K562 (cell line): Measurements from ENCODE around the gene ACADM. TPM values are rescaled to one million over a fixed set of nuclear protein-coding genes. Genes with fewer than 3 reads are reported as not detected.
A peak's percentile ranks its signal among the peaks of the same experiment; 100 is the strongest.
"Not testable (repeated sequence)": the region's sequence is repeated elsewhere in the genome, so short reads cannot be mapped to it uniquely, and the experiment has no call there.

Experiments used
- ATAC-seq: fragments of 200-7000 bp; cut with Tn5 transposase; 3 replicates; pipeline ENCODE4 v1.9.1; 2020; ENCODE audit warnings: moderate library complexity
- BruUV-seq: library from RNA; stranded (reverse); fragments of 400-500 nt; replicated peaks from 2 replicates; lab custom pipeline; 2021; lab: Mats Ljungman, UMichigan
- CTCF ChIA-PET: fragments of 300-600 bp; formaldehyde crosslinking; extraction: SDS; loops from one replicate; lab custom pipeline; 2021; ENCODE audit warnings: low intra/inter-chr PET ratio; lab: Yijun Ruan, JAX
- POLR2A ChIA-PET: fragments of 300-600, 350-650 bp; sonication (Branson Sonifier 250); formaldehyde crosslinking; extraction: SDS; loops from one replicate; lab custom pipeline; 2021; ENCODE audit warnings: antibody characterized with exemption, inconsistent platforms; lab: Yijun Ruan, JAX
- DNase-seq, 4 experiments: peaks; one replicate each; pipeline versions ENCODE4 v3.0.0 to v3.0.0-alpha.2; 2011 to 2018; ENCODE audit warnings: low spot score in 3 of 4, mixed read lengths in 3 of 4; ENCODE audit errors: extremely low read depth in 1 of 4
- FAIRE-seq: peaks from 2 replicates; lab custom pipeline; 2011; peaks lifted over from hg19 to GRCh38; lab: Jason Lieb, UNC
- H2AFZ ChIP-seq: 2 replicates; pipeline ENCODE4 v1.6.0; 2011; ENCODE audit warnings: low read depth, low read length, control low read depth, inconsistent platforms
- H3K27ac ChIP-seq: fragments of 200-600 bp; 3 replicates; pipeline ENCODE4 v1.8.0; 2011; ENCODE audit warnings: low read depth, mild to moderate bottlenecking, control low read depth, inconsistent platforms, low read length, moderate library complexity, mixed read lengths; ENCODE audit errors: extremely low read depth
- H3K27me3 ChIP-seq, 2 experiments: fragments of 300-600 bp in 1 of 2; 2 replicates in 1 of 2; 3 replicates in 1 of 2; pipeline versions ENCODE4 v1.6.0 to v1.8.0; 2011; ENCODE audit warnings: inconsistent platforms in 2 of 2, low read length in 2 of 2, mild to moderate bottlenecking in 1 of 2, mixed read lengths in 1 of 2, moderate library complexity in 1 of 2; ENCODE audit not compliant: control insufficient read depth in 2 of 2, insufficient read depth in 2 of 2
- H3K36me3 ChIP-seq: fragments of 300-600 bp; 3 replicates; pipeline ENCODE4 v1.8.0; 2011; ENCODE audit warnings: mild to moderate bottlenecking, low read length, inconsistent platforms; ENCODE audit not compliant: control insufficient read depth, insufficient read depth
- H3K4me1 ChIP-seq, 2 experiments: fragments of 200-600 bp in 1 of 2; replicated peaks in 1 of 2; 2 replicates in 1 of 2; 3 replicates in 1 of 2; pipeline versions ENCODE4 v1.5.1 to v1.8.0; 2011; ENCODE audit warnings: inconsistent platforms in 2 of 2, low read length in 2 of 2, mild to moderate bottlenecking in 1 of 2, mixed read lengths in 1 of 2, moderate library complexity in 1 of 2; ENCODE audit not compliant: control insufficient read depth in 2 of 2, insufficient read depth in 2 of 2
- H3K4me2 ChIP-seq: 2 replicates; pipeline ENCODE4 v1.6.1; 2011; ENCODE audit warnings: low read length, control low read depth, inconsistent platforms, mixed read lengths; ENCODE audit not compliant: insufficient read depth
- H3K4me3 ChIP-seq: fragments of 200-600 bp; sonication (generic), shearing (Covaris generic); 2 replicates; pipeline ENCODE4 v1.5.1; 2016; ENCODE audit warnings: control low read depth, inconsistent platforms
- H3K79me2 ChIP-seq: fragments of 200-600 bp; 3 replicates; pipeline ENCODE4 v1.8.0; 2011; ENCODE audit warnings: low read length, inconsistent platforms; ENCODE audit not compliant: control insufficient read depth, insufficient read depth
- H3K9ac ChIP-seq, 2 experiments: 2 replicates each; pipeline versions ENCODE4 v1.6.0 to v1.6.1; 2011; ENCODE audit warnings: low read depth in 2 of 2, low read length in 2 of 2, control low read depth in 1 of 2, inconsistent platforms in 1 of 2, mild to moderate bottlenecking in 1 of 2, mixed read lengths in 1 of 2; ENCODE audit not compliant: insufficient read depth in 1 of 2
- H3K9me1 ChIP-seq: one replicate; pipeline ENCODE4 v1.6.0; 2011; ENCODE audit warnings: inconsistent platforms, mild to moderate bottlenecking, low read length, moderate library complexity; ENCODE audit not compliant: control insufficient read depth, insufficient read depth
- H3K9me3 ChIP-seq: replicated peaks from 2 replicates; pipeline ENCODE4 v1.5.1; 2011; ENCODE audit warnings: low read depth, low read length, inconsistent platforms; ENCODE audit not compliant: control insufficient read depth, insufficient read depth
- H4K20me1 ChIP-seq: replicated peaks from 2 replicates; pipeline ENCODE4 v1.6.1; 2011; ENCODE audit warnings: low read length, inconsistent platforms, mixed read lengths; ENCODE audit not compliant: control insufficient read depth, insufficient read depth
- AFF1 ChIP-seq, 2 experiments: fragments of 450-650 bp; IDR thresholded peaks; 2 replicates each; pipeline ENCODE4 v1.6.1; 2018; ENCODE audit warnings: mild to moderate bottlenecking in 2 of 2, low read depth in 1 of 2; ENCODE audit not compliant: partially characterized antibody in 2 of 2
- CBFA2T3 ChIP-seq: fragments of 450-650 bp; IDR thresholded peaks from 2 replicates; pipeline ENCODE4 v1.6.1; 2017
- DNMT1 ChIP-seq: fragments of 450-650 bp; IDR thresholded peaks from 2 replicates; pipeline ENCODE4 v1.6.1; 2016; ENCODE audit warnings: antibody characterized with exemption, mild to moderate bottlenecking
- MCM3 ChIP-seq: fragments of 450-650 bp; IDR thresholded peaks from 2 replicates; pipeline ENCODE4 v1.6.1; 2016
- NFE2L1 ChIP-seq: fragments of 450-650 bp; IDR thresholded peaks from 2 replicates; pipeline ENCODE4 v1.6.1; 2016; ENCODE audit warnings: missing genetic modification characterization, low read depth, mild to moderate bottlenecking, missing compliant biosample characterization, moderate library complexity, borderline replicate concordance
- SIRT6 ChIP-seq: IDR thresholded peaks from one replicate; pipeline ENCODE4 v1.6.1; 2012; ENCODE audit warnings: low read depth, mild to moderate bottlenecking, control low read depth, inconsistent platforms, low read length, moderate library complexity
- TEAD4 ChIP-seq, 2 experiments: sonication (generic) in 1 of 2; formaldehyde crosslinking in 1 of 2; IDR thresholded peaks; 2 replicates each; pipeline versions ENCODE4 v1.6.1 to v1.8.0; 2012 to 2022; ENCODE audit warnings: borderline replicate concordance in 1 of 2, inconsistent platforms in 1 of 2, low read length in 1 of 2, mild to moderate bottlenecking in 1 of 2, missing genetic modification reagents in 1 of 2
- ZNF696 ChIP-seq: fragments of 250-450 bp; sonication (Bioruptor Pico); conservative IDR thresholded peaks from 2 replicates; pipeline ENCODE4 v1.4.0; 2020; ENCODE audit warnings: mild to moderate bottlenecking, moderate library complexity
- WGBS: fragments of 100-300 bp; shearing (Covaris generic); methylation state at CpG from one replicate; pipeline ENCODE4 v1.1.6; 2016; ENCODE audit warnings: low coverage, mixed read lengths; ENCODE audit not compliant: insufficient coverage; ENCODE audit errors: missing lambda C conversion rate; 5-methylcytosine and 5-hydroxymethylcytosine counted together
- in situ Hi-C: fragments of 300-500 bp; cut with MboI; formaldehyde crosslinking; loops from 4 replicates; pipeline ENCODE4 v1.15.0; 2018; ENCODE audit warnings: inconsistent platforms, mixed read lengths
- intact Hi-C: fragments of 100-400 bp; cut with micrococcal nuclease; formaldehyde crosslinking; loops from 2 replicates; pipeline ENCODE4 v1.14.2; 2022
- polyA plus RNA-seq, 8 experiments: library from polyadenylated mRNA; depleted of rRNA in 4 of 8; stranded (reverse) in 5 of 8; unstranded in 3 of 8; fragments of >200 nt; fragmentation: Nextera tagmentation in 2 of 8; fragmentation: Illumina TruSeq in 1 of 8; extraction: Ambion mirVana in 2 of 8; extraction: Trizol in 1 of 8; gene quantifications; 2 replicates each; pipeline versions ENCODE4 v1.2.1 to v1.2.3, GENCODE V29; 2011 to 2014; ENCODE audit warnings: inconsistent platforms in 1 of 8, missing spikeins in 1 of 8
- total RNA-seq, 7 experiments: library from RNA; depleted of rRNA in 6 of 7; stranded (reverse); fragments of >200 nt in 6 of 7; fragmentation: Illumina TruSeq in 2 of 7; extraction: Trizol in 2 of 7; gene quantifications; 2 replicates each; pipeline versions ENCODE4 v1.2.1 to v1.2.3, GENCODE V29; 2011 to 2021; ENCODE audit warnings: low replicate concordance in 1 of 7

ACADM gene
- total and polyA plus RNA-seq, 9 of the 15 experiments (the other 6 are each of a cell fraction or from before 2014, with no cell fraction given): 82.5 to 156 (median 123) TPM

GRCh38 chr1:75720820-75721219, 3.7 kb upstream of the ACADM start (continued):
- TF ChIP-seq AFF1 (IDR thresholded peaks at IDR 0.05; ENCODE audit: low read depth in 1 of 2, partially characterized antibody in 2 of 2) (peak in 1 of 2 experiments; percentile 31), MCM3 (no peak), ZNF696 (CRISPR knock-in tag) (no peak), TEAD4 (IDR thresholded peaks at IDR 0.05; ENCODE audit: low read length) (peak; percentile 35; the same call in 1 of the 2 replicates), TEAD4 (CRISPR knock-in tag; IDR thresholded peaks at IDR 0.05; ENCODE audit: borderline replicate concordance) (no peak), NFE2L1 (tag) (no peak), CBFA2T3 (peak; percentile 66), SIRT6 (no peak), DNMT1 (no peak)

DNA sequence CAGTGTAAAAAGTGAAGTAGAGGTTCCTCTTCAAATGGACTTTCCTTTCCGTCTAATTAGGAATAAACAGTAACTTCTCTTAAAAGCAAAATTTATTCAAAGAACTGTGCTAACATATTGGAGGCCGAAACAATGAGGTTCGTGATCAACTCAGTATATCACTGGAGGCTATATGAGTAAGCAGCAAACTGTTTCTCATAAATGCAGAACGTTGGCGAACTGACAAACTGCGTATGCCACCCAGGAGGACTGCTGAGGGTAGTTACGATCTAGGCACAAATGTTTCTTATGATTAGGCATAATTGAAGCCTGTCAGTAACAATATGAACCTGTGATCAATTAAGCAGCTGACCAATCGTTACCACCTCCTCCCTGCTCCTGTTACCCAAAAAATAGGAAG, 2.3 kb upstream of the ACADM start:
- BruUV-seq, H3K27ac ChIP-seq, FAIRE-seq, H3K9me1 ChIP-seq, H2AFZ ChIP-seq, DNase-seq, H4K20me1 ChIP-seq, H3K9ac ChIP-seq, H3K27me3 ChIP-seq, H3K4me3 ChIP-seq, CTCF ChIA-PET, in situ Hi-C loops, H3K36me3 ChIP-seq, ATAC-seq, H3K4me2 ChIP-seq, H3K9me3 ChIP-seq: not testable (repeated sequence)
- 95% methylated on average over 8 of the region's 8 CpGs for WGBS
- POLR2A ChIA-PET: interaction anchor here (1.3 to 2.0 kb wide), 2 partner anchors 10 to 48 kb away, joined by 4 read pairs; no protein-coding TSS in a partner anchor
- H3K79me2 ChIP-seq: peaks cover 35% of the 10 kb centered on the region
- peaks cover 0 to 10% of the 10 kb centered on the region in 2 experiments; a peak in 3 of 5 replicates for H3K4me1 ChIP-seq
- intact Hi-C loops: loop anchor here (10.0 kb wide), 1 partner anchor 457 kb away; no protein-coding TSS in a partner anchor
